GM23338 (cell line): ENCODE measurements around the gene RBPJ. TPM values are rescaled to one million over a fixed set of nuclear protein-coding genes. Genes with fewer than 3 reads are reported as not detected.

Source experiments
- ATAC-seq: fragments of 200-7000 bp; cut with Tn5 transposase; 3 replicates; pipeline ENCODE4 v1.9.1; 2020
- DNase-seq: peaks from one replicate; pipeline ENCODE4 v3.0.0-alpha.2; 2015; ENCODE audit warnings: low spot score
- H2AFZ ChIP-seq: fragments of 200-600 bp; sonication (generic); 2 replicates; pipeline ENCODE4 v1.8.0; 2016; ENCODE audit warnings: antibody characterized with exemption, mild to moderate bottlenecking, moderate library complexity
- H3F3A ChIP-seq: fragments of 200-600 bp; sonication (generic); replicated peaks from 2 replicates; pipeline ENCODE4 v1.8.0; 2017; ENCODE audit warnings: antibody characterized with exemption, mixed run types, low read depth
- H3K27ac ChIP-seq: fragments of 200-600 bp; sonication (generic); 2 replicates; pipeline ENCODE4 v1.6.1; 2016; ENCODE audit warnings: low read depth
- H3K27me3 ChIP-seq: fragments of 200-600 bp; sonication (generic); 2 replicates; pipeline ENCODE4 v1.8.0; 2016; ENCODE audit warnings: mild to moderate bottlenecking, mixed run types, moderate library complexity; ENCODE audit not compliant: insufficient read depth
- H3K36me3 ChIP-seq: fragments of 200-600 bp; sonication (generic); 2 replicates; pipeline ENCODE4 v1.8.0; 2016; ENCODE audit warnings: mild to moderate bottlenecking; ENCODE audit not compliant: insufficient read depth
- H3K4me1 ChIP-seq: fragments of 200-600 bp; sonication (generic); 2 replicates; pipeline ENCODE4 v1.8.0; 2016; ENCODE audit warnings: mild to moderate bottlenecking, moderate library complexity; ENCODE audit not compliant: insufficient read depth
- H3K4me2 ChIP-seq: fragments of 200-600 bp; sonication (generic); 2 replicates; pipeline ENCODE4 v1.7.1; 2017; ENCODE audit warnings: mixed run types
- H3K4me3 ChIP-seq: fragments of 200-600 bp; sonication (generic); 2 replicates; pipeline ENCODE4 v1.6.1; 2016; ENCODE audit warnings: mixed run types
- H3K79me2 ChIP-seq: fragments of 200-600 bp; sonication (generic); replicated peaks from 2 replicates; pipeline ENCODE4 v1.8.0; 2017; ENCODE audit warnings: mild to moderate bottlenecking; ENCODE audit not compliant: insufficient read depth
- H3K9me2 ChIP-seq: fragments of 200-600 bp; sonication (generic); 2 replicates; pipeline ENCODE4 v1.8.0; 2017; ENCODE audit not compliant: insufficient read depth
- H4K20me1 ChIP-seq: fragments of 200-600 bp; sonication (generic); replicated peaks from 2 replicates; pipeline ENCODE4 v1.8.0; 2017; ENCODE audit warnings: mild to moderate bottlenecking; ENCODE audit not compliant: insufficient read depth
- H3K27ac Mint-ChIP-seq: 2 replicates; pipeline ENCODE4 v1.8.0; 2020; ENCODE audit warnings: inconsistent platforms, mild to moderate bottlenecking, moderate library complexity, mixed read lengths
- H3K27me3 Mint-ChIP-seq: 3 replicates; pipeline ENCODE4 v1.8.0; 2022; ENCODE audit warnings: low read depth, mild to moderate bottlenecking, moderate library complexity, mixed read lengths, inconsistent platforms; ENCODE audit not compliant: insufficient read depth, poor library complexity
- H3K36me3 Mint-ChIP-seq: 3 replicates; pipeline ENCODE4 v1.8.0; 2021; ENCODE audit warnings: low read depth, mild to moderate bottlenecking, inconsistent platforms, moderate library complexity, mixed read lengths
- H3K4me1 Mint-ChIP-seq: 3 replicates; pipeline ENCODE4 v1.8.0; 2020; ENCODE audit warnings: mild to moderate bottlenecking, inconsistent platforms, mixed read lengths
- H3K4me3 Mint-ChIP-seq: 3 replicates; pipeline ENCODE4 v1.8.0; 2021; ENCODE audit warnings: moderate library complexity, mild to moderate bottlenecking, inconsistent platforms, mixed read lengths
- H3K9me3 Mint-ChIP-seq: 3 replicates; pipeline ENCODE4 v1.8.0; 2020; ENCODE audit warnings: moderate library complexity, mild to moderate bottlenecking, inconsistent platforms, mixed read lengths
- JUNB ChIP-seq: IDR thresholded peaks from one replicate; pipeline ENCODE4 v1.6.1; 2016; ENCODE audit warnings: antibody characterized with exemption; ENCODE audit not compliant: unreplicated experiment
- POLR2AphosphoS5 ChIP-seq: IDR thresholded peaks from 2 replicates; pipeline ENCODE4 v1.6.1; 2016; ENCODE audit warnings: antibody characterized with exemption, low read depth
- REST ChIP-seq: IDR thresholded peaks from one replicate; pipeline ENCODE4 v1.6.1; 2018; ENCODE audit warnings: antibody characterized with exemption; ENCODE audit not compliant: unreplicated experiment
- ZNF114 ChIP-seq: fragments of 250-450 bp; sonication (Bioruptor Pico); IDR thresholded peaks from 2 replicates; pipeline ENCODE4 v1.5.0; 2020; ENCODE audit warnings: mild to moderate bottlenecking, moderate library complexity
- ZNF331 ChIP-seq: fragments of 250-450 bp; sonication (Bioruptor Pico); IDR thresholded peaks from 2 replicates; pipeline ENCODE4 v1.5.0; 2020; ENCODE audit warnings: low read depth, mild to moderate bottlenecking, moderate library complexity
- ZNF462 ChIP-seq: fragments of 250-450 bp; sonication (Bioruptor Pico); IDR thresholded peaks from 2 replicates; pipeline ENCODE4 v1.5.0; 2020; ENCODE audit warnings: mild to moderate bottlenecking, moderate library complexity
- polyA plus RNA-seq: library from polyadenylated mRNA; unstranded; fragments of >200 nt; fragmentation: Nextera tagmentation; extraction: Ambion mirVana; gene quantifications from 2 replicates; pipeline ENCODE4 v1.2.1, GENCODE V29; 2016
- total RNA-seq: library from RNA; depleted of rRNA; stranded (reverse); fragments of >200 nt; shearing (Covaris generic); gene quantifications from 2 replicates; pipeline ENCODE4 v1.2.3, GENCODE V29; 2014
- TF ChIP-seq, protein P1 (sequence below): IDR thresholded peaks from 2 replicates; pipeline ENCODE4 v1.6.1; 2016; ENCODE audit warnings: antibody characterized with exemption

The RBPJ gene
- total and polyA plus RNA-seq, 2 experiments from 2014 or later = 212 to 457 TPM

DNA sequence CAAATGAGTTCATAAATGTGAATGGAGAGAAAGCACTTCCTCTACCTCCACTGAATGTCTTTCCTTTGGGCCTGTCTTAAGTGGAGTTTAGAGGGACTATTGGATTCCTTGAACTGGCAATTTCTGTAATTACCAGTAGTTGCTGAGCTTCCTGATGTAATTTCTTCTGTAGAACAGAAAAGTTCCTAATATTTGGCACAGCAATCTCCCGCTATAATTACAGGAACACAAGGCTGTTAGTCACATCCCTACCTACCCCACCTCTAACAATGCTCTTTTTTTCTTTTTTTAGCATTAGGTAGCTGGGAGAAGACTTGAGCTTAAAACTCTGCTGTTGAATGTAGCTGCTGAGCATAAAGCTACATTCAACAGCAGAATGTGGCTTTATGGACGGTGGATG is 24.8 kb upstream of the RBPJ start (continued):
- no peak for TF ChIP-seq JUNB

DNA sequence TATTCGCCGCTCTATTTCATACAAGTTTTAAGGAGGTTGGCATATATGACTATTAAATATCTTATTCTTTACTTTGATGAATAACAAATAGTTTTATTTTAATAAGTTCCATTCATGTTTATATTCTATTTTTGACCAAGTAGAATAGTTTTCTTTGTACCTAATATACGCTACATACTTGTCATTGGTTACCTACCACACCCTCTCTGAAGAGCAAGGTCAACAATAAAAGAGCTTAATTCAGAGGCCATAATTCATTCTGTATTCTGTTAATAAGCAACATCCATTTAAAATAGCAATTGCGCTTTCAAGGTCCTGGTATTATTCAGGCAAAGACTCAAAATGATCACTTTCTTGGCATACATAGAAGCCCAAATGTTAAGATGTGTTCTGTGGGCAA is 24.3 kb upstream of the RBPJ start:
- H2AFZ ChIP-seq = no peak overlapping the region
- no peak overlapping the region for H3K4me3 Mint-ChIP-seq
- no peak overlapping the region for H3K4me2 ChIP-seq
- H3K9me3 Mint-ChIP-seq = no peaks in the 10 kb centered on the region
- H3K4me3 ChIP-seq = no peak overlapping the region
- DNase-seq (no peak), ATAC-seq (no peak)
- H3K27me3 Mint-ChIP-seq = peaks cover 4% of the 10 kb centered on the region
- no peaks in the 10 kb centered on the region for H3K36me3 ChIP-seq
- peaks cover 5% of the 10 kb centered on the region; the same call in 1 of the 2 replicates for H3F3A ChIP-seq
- H3K4me1 ChIP-seq = peaks cover 26% of the 10 kb centered on the region
- H3K9me2 ChIP-seq = no peaks in the 10 kb centered on the region
- no peaks in the 10 kb centered on the region for H3K79me2 ChIP-seq
- H3K4me1 Mint-ChIP-seq = peaks cover 53% of the 10 kb centered on the region
- peak overlapping the region; percentile 97 for H3K27ac Mint-ChIP-seq
- H4K20me1 ChIP-seq = no peaks in the 10 kb centered on the region
- H3K27ac ChIP-seq = peak overlapping the region; percentile 83
- peaks cover 3% of the 10 kb centered on the region; the same call in 1 of the 3 replicates for H3K36me3 Mint-ChIP-seq
- TF ChIP-seq ZNF331 (CRISPR knock-in tag) (no peak), REST (no peak), POLR2AphosphoS5 (no peak), ZNF462 (no peak), ZNF114 (no peak)
- TF ChIP-seq, protein P1, sequence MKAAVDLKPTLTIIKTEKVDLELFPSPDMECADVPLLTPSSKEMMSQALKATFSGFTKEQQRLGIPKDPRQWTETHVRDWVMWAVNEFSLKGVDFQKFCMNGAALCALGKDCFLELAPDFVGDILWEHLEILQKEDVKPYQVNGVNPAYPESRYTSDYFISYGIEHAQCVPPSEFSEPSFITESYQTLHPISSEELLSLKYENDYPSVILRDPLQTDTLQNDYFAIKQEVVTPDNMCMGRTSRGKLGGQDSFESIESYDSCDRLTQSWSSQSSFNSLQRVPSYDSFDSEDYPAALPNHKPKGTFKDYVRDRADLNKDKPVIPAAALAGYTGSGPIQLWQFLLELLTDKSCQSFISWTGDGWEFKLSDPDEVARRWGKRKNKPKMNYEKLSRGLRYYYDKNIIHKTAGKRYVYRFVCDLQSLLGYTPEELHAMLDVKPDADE = no peak
- no peaks in the 10 kb centered on the region for H3K27me3 ChIP-seq
